K562 (cell line): ENCODE data around the gene GPR3. TPM values are rescaled to one million over a fixed set of nuclear protein-coding genes. Genes with fewer than 3 reads are reported as not detected.

Experiments
- CBFB ChIP-seq: sonication (generic); formaldehyde crosslinking; IDR thresholded peaks from 2 replicates; pipeline ENCODE4 v1.4.0; 2020; ENCODE audit warnings: mild to moderate bottlenecking, missing genetic modification reagents
- CTBP1 ChIP-seq: fragments of 450-650 bp; IDR thresholded peaks from 2 replicates; pipeline ENCODE4 v1.6.1; 2016; ENCODE audit warnings: borderline replicate concordance
- ESRRA ChIP-seq: fragments of 450-650 bp; IDR thresholded peaks from 2 replicates; pipeline ENCODE4 v1.6.1; 2014; ENCODE audit warnings: low read depth, mild to moderate bottlenecking, moderate library complexity, borderline replicate concordance
- FOXP1 ChIP-seq: sonication (generic); formaldehyde crosslinking; IDR thresholded peaks from 2 replicates; pipeline ENCODE4 v1.8.0; 2022; ENCODE audit warnings: mild to moderate bottlenecking, missing genetic modification reagents
- MXI1 ChIP-seq: IDR thresholded peaks from 2 replicates; pipeline ENCODE4 v1.6.1; 2011; ENCODE audit warnings: low read depth, mild to moderate bottlenecking, improper control_type of control experiment, low read length
- MYNN ChIP-seq, 2 experiments: sonication (generic); formaldehyde crosslinking in 1 of 2; IDR thresholded peaks; 2 replicates each; pipeline versions ENCODE4 v1.5.0 to v1.6.1; 2016 to 2020; ENCODE audit warnings: antibody characterized with exemption in 1 of 2, missing genetic modification reagents in 1 of 2
- NFIC ChIP-seq: fragments of 450-650 bp; IDR thresholded peaks from 2 replicates; pipeline ENCODE4 v1.6.1; 2017; ENCODE audit warnings: mild to moderate bottlenecking, inconsistent platforms
- PHB ChIP-seq: fragments of 250-450 bp; sonication (Bioruptor Pico); IDR thresholded peaks from 2 replicates; pipeline ENCODE4 v1.5.0; 2021
- PHF8 ChIP-seq: fragments of 200-600 bp; sonication (generic); IDR thresholded peaks from 2 replicates; pipeline ENCODE4 v1.6.1; 2012; ENCODE audit warnings: mixed run types, mild to moderate bottlenecking, inconsistent platforms, low read length, moderate library complexity, borderline replicate concordance
- RB1 ChIP-seq: fragments of 450-650 bp; IDR thresholded peaks from 2 replicates; pipeline ENCODE4 v1.6.1; 2017; ENCODE audit warnings: low read depth, mild to moderate bottlenecking
- ZBTB8A ChIP-seq: fragments of 450-650 bp; IDR thresholded peaks from 2 replicates; pipeline ENCODE4 v1.6.1; 2018; ENCODE audit warnings: mild to moderate bottlenecking, moderate library complexity; ENCODE audit not compliant: partially characterized antibody
- ZFX ChIP-seq: sonication (generic); formaldehyde crosslinking; IDR thresholded peaks from 2 replicates; pipeline ENCODE4 v1.8.0; 2022; ENCODE audit warnings: mild to moderate bottlenecking, missing genetic modification reagents, moderate library complexity
- ZNF263 ChIP-seq: sonication (generic); formaldehyde crosslinking; IDR thresholded peaks from 2 replicates; pipeline ENCODE4 v1.8.0; 2022; ENCODE audit warnings: mild to moderate bottlenecking, missing genetic modification reagents, borderline replicate concordance
- polyA plus RNA-seq, 8 experiments: library from polyadenylated mRNA; depleted of rRNA in 4 of 8; stranded (reverse) in 5 of 8; unstranded in 3 of 8; fragments of >200 nt; fragmentation: Nextera tagmentation in 2 of 8; fragmentation: Illumina TruSeq in 1 of 8; extraction: Ambion mirVana in 2 of 8; extraction: Trizol in 1 of 8; gene quantifications; 2 replicates each; pipeline versions ENCODE4 v1.2.1 to v1.2.3, GENCODE V29; 2011 to 2014; ENCODE audit warnings: inconsistent platforms in 1 of 8, missing spikeins in 1 of 8
- total RNA-seq, 7 experiments: library from RNA; depleted of rRNA in 6 of 7; stranded (reverse); fragments of >200 nt in 6 of 7; fragmentation: Illumina TruSeq in 2 of 7; extraction: Trizol in 2 of 7; gene quantifications; 2 replicates each; pipeline versions ENCODE4 v1.2.1 to v1.2.3, GENCODE V29; 2011 to 2021; ENCODE audit warnings: low replicate concordance in 1 of 7
- TF ChIP-seq, protein P1 (sequence below), 2 experiments: IDR thresholded peaks in 1 of 2; conservative IDR thresholded peaks in 1 of 2; 2 replicates each; pipeline ENCODE4 v1.6.1; 2016; ENCODE audit warnings: low read depth in 2 of 2, mild to moderate bottlenecking in 1 of 2, missing compliant biosample characterization in 1 of 2, missing genetic modification characterization in 1 of 2, moderate library complexity in 1 of 2
- TF ChIP-seq, protein P2 (sequence below): sonication (generic); formaldehyde crosslinking; IDR thresholded peaks from 2 replicates; pipeline ENCODE4 v1.8.1; 2023; ENCODE audit warnings: mild to moderate bottlenecking, missing genetic modification reagents
- TF ChIP-seq, protein P3 (sequence below): fragments of 450-650 bp; IDR thresholded peaks from 2 replicates; pipeline ENCODE4 v1.6.1; 2016; ENCODE audit warnings: antibody characterized with exemption
- TF ChIP-seq, protein P4 (sequence below): fragments of 450-650 bp; IDR thresholded peaks from 2 replicates; pipeline ENCODE4 v1.6.1; 2016
- TF ChIP-seq, protein P5 (sequence below): sonication (generic); formaldehyde crosslinking; IDR thresholded peaks from 2 replicates; pipeline ENCODE4 v1.9.0; 2022; ENCODE audit warnings: mild to moderate bottlenecking, missing genetic modification reagents

The GPR3 gene
- total and polyA plus RNA-seq, 9 of the 15 experiments (the other 6 are each of a cell fraction or from before 2014, with no cell fraction given): 0.24 to 11.5 (median 3.7) TPM

DNA sequence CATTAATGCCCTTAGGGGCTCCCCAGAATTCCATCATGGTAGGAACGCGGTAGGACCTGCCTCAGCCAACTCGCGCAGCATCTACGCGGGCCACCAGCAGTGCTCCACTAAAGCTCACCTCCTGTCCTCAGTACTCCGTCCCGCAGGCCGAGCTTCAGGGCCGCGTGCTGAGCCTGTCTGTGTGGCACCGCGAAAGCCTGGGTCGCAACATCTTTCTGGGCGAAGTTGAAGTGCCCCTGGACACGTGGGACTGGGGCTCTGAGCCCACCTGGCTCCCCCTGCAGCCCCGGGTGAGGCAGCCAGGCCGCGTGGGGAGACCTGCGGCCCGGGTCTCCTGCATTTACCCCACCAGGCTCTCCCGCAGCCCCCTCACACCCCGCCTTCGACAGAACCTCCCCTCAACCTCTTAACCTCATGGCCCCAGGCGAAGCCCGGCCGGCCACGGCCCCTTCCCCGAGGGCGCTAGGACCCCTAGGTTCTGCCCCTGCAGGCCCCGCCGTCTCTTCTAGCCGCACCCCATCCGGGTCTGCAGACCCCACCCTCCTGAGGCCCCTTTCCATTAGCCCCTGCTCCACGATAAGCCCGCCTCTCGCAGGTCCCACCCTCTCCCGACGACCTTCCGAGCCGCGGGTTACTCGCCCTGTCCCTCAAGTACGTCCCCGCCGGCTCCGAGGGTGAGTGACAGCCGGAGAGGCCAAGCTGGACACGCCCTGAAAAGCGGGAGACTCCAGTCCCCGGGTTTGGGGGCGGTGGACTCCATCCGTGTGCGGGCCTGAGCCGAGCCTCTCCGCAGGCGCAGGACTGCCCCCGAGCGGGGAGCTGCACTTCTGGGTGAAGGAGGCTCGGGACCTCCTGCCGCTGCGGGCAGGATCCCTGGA is 41.5 kb upstream of the GPR3 start (continued):
- TF ChIP-seq, protein P1, sequence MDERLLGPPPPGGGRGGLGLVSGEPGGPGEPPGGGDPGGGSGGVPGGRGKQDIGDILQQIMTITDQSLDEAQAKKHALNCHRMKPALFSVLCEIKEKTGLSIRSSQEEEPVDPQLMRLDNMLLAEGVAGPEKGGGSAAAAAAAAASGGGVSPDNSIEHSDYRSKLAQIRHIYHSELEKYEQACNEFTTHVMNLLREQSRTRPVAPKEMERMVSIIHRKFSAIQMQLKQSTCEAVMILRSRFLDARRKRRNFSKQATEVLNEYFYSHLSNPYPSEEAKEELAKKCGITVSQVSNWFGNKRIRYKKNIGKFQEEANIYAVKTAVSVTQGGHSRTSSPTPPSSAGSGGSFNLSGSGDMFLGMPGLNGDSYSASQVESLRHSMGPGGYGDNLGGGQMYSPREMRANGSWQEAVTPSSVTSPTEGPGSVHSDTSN (CRISPR knock-in tag; IDR thresholded peaks at IDR 0.05; ENCODE audit: low read depth): peak; percentile 93
- TF ChIP-seq, protein P1 (tag; conservative IDR thresholded peaks at IDR 0.05; ENCODE audit: low read depth): peak; percentile 95
- TF ChIP-seq, protein P2, sequence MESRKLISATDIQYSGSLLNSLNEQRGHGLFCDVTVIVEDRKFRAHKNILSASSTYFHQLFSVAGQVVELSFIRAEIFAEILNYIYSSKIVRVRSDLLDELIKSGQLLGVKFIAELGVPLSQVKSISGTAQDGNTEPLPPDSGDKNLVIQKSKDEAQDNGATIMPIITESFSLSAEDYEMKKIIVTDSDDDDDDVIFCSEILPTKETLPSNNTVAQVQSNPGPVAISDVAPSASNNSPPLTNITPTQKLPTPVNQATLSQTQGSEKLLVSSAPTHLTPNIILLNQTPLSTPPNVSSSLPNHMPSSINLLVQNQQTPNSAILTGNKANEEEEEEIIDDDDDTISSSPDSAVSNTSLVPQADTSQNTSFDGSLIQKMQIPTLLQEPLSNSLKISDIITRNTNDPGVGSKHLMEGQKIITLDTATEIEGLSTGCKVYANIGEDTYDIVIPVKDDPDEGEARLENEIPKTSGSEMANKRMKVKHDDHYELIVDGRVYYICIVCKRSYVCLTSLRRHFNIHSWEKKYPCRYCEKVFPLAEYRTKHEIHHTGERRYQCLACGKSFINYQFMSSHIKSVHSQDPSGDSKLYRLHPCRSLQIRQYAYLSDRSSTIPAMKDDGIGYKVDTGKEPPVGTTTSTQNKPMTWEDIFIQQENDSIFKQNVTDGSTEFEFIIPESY (CRISPR knock-in tag): peak; percentile 97
- TF ChIP-seq CTBP1 (peak; percentile 39; the same call in 1 of the 2 replicates), NFIC (no peak), ZFX (CRISPR knock-in tag) (peak; percentile 68), PHB (CRISPR knock-in tag) (no peak), FOXP1 (CRISPR knock-in tag) (no peak), PHF8 (peak; percentile 26; the same call in 1 of the 2 replicates), RB1 (peak; percentile 86), ZBTB8A (no peak), MYNN (IDR thresholded peaks at IDR 0.05) (0 out of 2 replicates have a peak, but pooled peaks have one; percentile 27), MYNN (CRISPR knock-in tag; IDR thresholded peaks at IDR 0.05) (no peak), CBFB (CRISPR knock-in tag) (no peak), MXI1 (no peak), ESRRA (0 out of 2 replicates have a peak, but pooled peaks have one; percentile 27), ZNF263 (CRISPR knock-in tag) (peak; percentile 72; the same call in 1 of the 2 replicates)
- TF ChIP-seq, protein P3, sequence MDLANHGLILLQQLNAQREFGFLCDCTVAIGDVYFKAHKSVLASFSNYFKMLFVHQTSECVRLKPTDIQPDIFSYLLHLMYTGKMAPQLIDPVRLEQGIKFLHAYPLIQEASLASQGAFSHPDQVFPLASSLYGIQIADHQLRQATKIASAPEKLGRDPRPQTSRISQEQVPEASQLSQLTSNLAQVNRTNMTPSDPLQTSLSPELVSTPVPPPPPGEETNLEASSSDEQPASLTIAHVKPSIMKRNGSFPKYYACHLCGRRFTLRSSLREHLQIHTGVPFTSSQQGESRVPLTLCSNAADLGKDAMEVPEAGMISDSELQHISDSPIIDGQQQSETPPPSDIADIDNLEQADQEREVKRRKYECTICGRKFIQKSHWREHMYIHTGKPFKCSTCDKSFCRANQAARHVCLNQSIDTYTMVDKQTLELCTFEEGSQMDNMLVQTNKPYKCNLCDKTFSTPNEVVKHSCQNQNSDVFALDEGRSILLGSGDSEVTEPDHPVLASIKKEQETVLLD: 0 out of 2 replicates have a peak, but pooled peaks have one; percentile 8
- TF ChIP-seq, protein P4, sequence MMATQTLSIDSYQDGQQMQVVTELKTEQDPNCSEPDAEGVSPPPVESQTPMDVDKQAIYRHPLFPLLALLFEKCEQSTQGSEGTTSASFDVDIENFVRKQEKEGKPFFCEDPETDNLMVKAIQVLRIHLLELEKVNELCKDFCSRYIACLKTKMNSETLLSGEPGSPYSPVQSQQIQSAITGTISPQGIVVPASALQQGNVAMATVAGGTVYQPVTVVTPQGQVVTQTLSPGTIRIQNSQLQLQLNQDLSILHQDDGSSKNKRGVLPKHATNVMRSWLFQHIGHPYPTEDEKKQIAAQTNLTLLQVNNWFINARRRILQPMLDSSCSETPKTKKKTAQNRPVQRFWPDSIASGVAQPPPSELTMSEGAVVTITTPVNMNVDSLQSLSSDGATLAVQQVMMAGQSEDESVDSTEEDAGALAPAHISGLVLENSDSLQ: peak; percentile 99
- TF ChIP-seq, protein P5, sequence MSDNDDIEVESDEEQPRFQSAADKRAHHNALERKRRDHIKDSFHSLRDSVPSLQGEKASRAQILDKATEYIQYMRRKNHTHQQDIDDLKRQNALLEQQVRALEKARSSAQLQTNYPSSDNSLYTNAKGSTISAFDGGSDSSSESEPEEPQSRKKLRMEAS: peak; percentile 72
